GM18870 (cell line): ENCODE data around the gene FMO3.

Experiments
- ATAC-seq: cut with Tn5 transposase; IDR thresholded peaks from one replicate; pipeline ENCODE4 v1.9.1; 2021; ENCODE audit warnings: moderate library complexity; ENCODE audit not compliant: unreplicated experiment

Gene FMO3

GRCh38 chr1:171158096-171158495 is 67.4 kb downstream of the FMO3 start:
- ATAC-seq = no peak

GRCh38 chr1:171158551-171158950 is 67.8 kb downstream of the FMO3 start:
- ATAC-seq = no peak

GRCh38 chr1:171159148-171159547 is 68.4 kb downstream of the FMO3 start:
- ATAC-seq = no peak

GRCh38 chr1:171160211-171160610 is 69.5 kb downstream of the FMO3 start:
- ATAC-seq = peak; percentile 73

- no peak for ATAC-seq
Measured at GRCh38 chr1:171160639-171161354, 70.1 kb downstream of the FMO3 start.

- no peak for ATAC-seq
Measured at GRCh38 chr1:171161431-171161830, 70.7 kb downstream of the FMO3 start.

GRCh38 chr1:171166361-171166760 is 75.7 kb downstream of the FMO3 start:
- ATAC-seq = no peak
